Endometrium (tissue), 2 donors: ENCODE measurements around the gene CMC1.
A peak's percentile ranks its signal among the peaks of the same experiment; 100 is the strongest.

Experiments used
- FAIRE-seq: peaks from 2 replicates; lab custom pipeline; 2012; peaks lifted over from hg19 to GRCh38; lab: Jason Lieb, UNC
- donor health status: control.
- donor health status: control.

Gene CMC1

GRCh38 chr3:28300345-28300962, 59.0 kb downstream of the CMC1 start:
- no peak for FAIRE-seq

DNA sequence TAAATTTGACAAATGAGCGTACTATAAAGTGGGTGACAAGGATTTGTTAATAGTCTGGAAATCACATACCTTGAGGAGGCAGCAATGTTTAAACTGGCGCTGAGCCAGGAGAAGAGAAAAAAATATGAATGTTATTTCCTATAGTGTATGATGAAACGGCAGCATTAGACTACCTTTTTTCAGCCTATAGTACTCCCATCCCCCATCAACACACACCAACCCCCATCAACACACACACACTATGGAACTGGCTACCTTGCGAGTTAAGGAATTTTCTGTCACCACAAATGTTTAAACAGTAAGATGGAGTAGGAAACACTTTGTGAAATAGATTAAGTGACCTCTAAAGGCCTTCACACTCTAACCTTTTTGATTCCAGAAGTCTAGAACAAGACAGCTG, 60.3 kb downstream of the CMC1 start:
- FAIRE-seq, result no peak

DNA sequence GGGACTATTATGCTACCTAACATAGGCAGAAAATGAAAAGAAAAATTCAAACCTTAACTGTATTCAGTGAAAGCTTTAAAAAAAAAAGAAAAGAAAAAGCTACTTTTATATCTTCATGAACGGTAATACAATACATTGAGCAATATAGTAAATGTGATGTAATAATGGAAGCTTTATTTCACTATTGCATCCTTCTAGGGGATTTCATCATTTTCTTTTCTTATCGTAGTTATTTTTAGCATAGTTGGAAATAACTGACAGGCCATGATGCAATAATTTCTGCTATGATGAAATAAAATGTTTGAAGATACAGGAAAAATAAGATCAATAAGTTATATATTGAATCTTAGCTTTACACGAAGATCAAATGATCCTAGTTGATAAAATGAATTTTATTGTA, 66.8 kb downstream of the CMC1 start:
- no peak for FAIRE-seq

DNA sequence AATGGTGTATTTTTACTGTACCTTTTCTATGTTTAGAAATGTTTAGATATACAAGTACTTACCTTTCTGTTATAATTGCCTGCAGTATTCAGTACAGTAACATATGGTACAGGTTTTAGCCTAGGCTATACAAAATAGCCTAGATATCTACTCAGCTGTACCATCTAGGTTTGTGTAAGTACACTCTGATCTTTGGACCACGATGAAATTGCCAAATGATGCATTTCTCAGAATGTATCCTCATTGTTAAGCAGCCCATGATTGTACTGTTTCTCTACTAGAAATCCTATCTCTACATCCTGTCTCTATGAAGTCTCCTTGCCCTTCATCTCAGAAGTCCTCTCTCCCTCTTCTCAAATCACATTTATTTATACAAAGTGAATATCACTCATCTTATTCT, 74.3 kb downstream of the CMC1 start:
- FAIRE-seq, result no peak

- FAIRE-seq, result no peak
Measured at GRCh38 chr3:28316226-28316625, 74.8 kb downstream of the CMC1 start.

DNA sequence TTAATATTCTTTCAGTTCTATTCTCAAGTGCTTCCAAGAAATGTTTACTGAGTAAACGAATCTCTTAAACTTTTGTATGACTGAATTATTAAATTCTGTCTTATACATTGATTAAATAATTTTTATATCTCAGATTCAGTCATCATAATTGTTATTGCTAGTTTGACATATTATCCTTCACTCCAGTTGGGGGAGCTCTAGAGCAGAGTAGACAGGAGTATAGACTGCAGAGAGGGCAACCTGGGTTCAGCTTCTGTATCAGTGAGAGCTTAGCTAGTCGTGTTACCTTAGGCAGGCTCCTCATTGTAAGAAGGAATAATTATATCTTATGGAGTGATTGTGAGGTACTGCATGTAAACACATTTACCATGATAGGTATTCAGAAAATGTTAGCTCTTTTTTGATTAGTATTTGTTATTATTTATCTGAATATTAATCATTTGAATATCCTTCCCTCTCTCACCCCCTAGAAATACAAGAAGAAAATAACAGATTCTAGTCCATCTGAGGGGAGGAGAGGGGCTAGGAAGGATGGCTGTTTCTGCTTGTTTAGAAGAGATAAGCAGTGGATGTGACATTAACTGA, 76.1 kb downstream of the CMC1 start:
- no peak for FAIRE-seq

DNA sequence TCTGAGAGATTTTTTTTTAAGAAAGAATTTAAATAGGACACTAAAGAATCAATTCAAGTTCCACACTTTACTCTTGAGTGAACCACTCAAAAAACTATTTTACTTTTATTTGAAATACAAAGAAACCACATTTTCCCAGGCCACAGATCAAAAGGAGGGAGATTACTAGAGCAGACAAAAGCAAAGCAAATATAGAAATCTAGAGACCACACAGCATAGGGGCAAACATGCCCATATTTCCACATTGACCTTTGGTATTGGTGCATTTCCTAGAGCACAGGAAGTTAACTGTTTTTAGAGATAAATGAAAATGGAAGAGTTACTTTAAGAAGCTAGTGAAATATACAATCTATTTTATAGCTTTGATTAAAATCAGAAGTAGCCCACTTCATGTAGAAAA, 79.6 kb downstream of the CMC1 start:
- no peak for FAIRE-seq

DNA sequence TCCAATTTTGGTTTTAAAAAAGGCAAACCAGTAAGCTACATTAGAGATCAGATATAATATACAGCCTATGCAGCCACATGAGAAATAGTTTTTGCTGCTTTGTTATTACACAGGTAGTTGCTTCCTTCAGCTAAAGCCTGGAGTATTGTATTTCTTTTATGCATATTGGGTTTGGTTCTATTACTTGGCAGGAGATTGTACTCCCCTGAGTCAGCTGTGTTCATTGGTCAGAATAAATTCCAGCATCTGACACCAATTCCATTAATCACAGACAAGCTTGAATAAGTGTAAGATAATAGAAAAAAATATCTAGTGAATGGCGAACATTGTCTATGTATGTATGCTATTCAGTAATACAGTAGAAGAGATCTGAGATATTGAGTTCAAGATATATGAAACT, 81.0 kb downstream of the CMC1 start:
- no peak for FAIRE-seq

DNA sequence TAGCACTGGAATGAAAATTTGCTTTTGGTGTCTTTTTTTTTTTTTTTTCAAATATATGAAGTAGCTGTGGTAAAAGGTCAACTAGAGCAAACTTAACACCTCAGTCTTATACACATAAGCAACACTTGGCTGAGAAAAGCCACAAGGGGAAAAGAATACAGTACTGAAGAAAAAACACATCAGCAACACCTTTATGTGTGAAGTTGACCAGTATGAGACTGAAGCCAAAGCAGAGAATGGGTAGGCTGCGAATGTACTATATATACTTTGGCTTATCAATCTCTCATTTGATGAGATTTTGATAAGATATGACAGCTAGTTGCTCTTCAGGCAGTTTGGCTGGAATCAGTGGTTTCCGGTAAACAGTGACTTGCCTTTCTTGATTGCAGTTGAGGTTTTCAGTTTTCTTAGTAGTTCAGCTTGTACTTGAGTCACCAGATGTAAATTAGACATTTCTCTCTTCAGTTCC, 85.1 kb downstream of the CMC1 start:
- no peak for FAIRE-seq

DNA sequence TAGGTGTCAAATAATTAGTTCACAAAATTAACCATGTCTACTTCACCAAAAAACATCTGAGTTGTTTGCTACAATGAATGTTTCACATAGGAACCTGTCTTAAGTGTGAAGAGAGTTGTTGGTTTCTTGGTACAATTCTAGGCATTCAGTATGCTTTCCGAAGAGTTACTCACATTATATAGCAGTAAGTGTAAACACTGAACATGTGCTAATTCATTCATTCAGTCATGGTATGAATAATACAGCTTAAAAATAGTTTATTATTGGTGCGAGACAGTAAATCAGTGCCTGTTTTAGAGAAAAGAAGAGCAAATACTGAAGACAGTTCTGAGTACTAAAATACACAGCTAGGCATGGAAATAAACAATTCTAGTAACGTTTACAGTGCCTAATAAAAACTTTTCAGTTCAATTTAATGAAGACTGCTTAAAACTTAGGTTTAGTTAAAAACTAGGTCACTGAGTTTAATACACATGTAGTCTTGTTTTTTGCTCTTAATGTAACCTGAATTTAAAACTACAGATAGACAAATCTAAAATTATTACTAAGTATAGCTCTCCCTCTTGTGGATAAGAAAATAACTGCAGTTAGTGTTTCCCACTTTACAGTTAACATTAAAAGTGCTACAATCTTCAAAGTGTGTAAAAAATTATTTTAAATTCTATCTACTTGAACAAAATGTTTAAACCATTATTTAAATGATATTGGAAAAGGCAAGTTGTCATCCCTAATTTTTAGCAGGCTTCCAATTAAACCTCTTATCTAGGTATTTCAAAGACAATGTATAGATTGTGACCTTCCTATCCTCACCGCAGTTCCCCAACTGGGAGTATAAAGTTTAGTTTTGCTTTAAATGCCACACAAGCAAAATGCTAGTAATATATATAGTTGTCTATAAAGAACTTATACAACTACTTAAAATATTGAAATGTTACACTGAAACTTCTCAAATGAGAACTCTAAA, 87.1 kb downstream of the CMC1 start:
- FAIRE-seq, result peak; percentile 93

GRCh38 chr3:28334552-28334951, 93.1 kb downstream of the CMC1 start:
- peak; percentile 59 for FAIRE-seq

GRCh38 chr3:28335246-28335645, 93.8 kb downstream of the CMC1 start:
- no peak for FAIRE-seq

DNA sequence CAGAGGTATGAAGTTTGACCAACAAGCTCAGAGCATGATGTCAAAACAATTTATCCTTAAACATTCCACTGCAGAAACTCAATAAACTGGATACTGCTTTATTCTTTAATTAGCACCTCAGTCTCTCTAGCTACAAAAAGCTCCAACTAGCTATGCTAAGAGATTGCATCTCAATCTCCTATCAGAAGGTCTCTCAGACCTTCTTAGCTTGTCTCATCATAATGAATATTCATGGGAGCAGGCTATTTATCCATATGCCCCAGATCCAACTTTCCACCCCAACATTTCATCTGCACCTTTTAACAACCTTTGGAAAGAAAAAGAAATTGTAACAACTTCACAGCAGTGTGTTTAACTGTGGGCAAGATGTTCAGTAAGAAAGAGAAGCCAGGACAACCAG, 95.8 kb downstream of the CMC1 start:
- no peak for FAIRE-seq

DNA sequence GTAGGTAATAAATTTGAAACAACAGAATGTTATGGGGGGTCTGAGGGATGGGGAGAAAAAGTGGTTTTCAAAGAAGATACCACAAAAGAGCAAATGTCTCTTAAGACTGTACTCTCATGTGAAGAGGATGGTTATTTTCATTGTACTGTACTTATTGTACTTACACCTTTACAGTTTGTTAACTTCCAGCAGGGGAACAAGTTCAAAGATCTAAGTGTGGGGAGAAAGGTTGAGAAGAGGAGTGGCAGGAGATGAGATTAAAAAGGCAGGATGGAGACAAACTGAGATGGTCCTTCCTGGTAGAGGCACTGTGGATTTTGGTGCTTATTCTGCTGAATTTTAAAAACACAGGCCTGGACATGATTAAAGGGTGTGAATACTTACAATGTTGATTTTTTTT, 101.7 kb downstream of the CMC1 start:
- no peak for FAIRE-seq

GRCh38 chr3:28345690-28346089, 104.3 kb downstream of the CMC1 start:
- peak; percentile 60 for FAIRE-seq

DNA sequence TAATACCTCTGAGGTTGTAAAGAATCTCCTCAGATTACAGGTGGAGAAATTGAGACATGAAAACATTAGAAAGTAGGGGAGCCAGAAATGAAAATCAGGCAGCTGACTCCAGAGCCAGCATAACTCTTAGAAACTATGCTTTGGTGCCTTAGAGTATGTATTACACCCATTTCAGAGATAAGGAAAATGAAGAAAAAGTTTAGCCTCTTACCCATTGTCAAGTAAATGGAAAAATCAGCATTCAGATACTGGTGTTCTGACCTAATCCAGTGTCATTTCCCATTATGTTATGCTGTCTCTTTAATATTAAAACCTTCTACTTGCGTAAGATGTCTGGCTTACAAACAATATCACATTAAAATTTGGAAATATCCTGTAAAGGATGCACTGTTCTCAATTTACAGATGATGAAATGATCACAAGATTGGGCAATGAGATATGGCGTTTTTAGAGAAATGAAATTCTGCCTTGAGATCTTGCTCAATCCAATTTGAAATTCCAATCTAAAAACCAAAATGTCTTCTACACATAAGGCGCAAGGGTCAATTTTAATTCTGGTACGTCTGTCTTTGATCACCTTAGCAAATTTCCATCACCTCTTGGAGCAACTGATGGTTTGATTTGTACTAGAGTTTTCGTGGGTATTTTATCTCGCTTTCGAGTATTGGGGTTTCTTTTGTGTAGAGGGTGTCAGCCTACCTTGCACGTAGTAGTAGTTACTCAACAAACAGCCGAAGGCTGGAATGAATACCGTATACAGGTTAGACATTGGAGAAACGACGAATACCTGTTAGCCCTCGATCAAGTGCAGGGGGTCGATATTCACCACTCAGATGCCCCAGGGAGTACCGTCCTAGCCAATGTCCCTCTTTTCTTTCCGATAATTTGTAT, 106.2 kb downstream of the CMC1 start:
- FAIRE-seq, result no peak

DNA sequence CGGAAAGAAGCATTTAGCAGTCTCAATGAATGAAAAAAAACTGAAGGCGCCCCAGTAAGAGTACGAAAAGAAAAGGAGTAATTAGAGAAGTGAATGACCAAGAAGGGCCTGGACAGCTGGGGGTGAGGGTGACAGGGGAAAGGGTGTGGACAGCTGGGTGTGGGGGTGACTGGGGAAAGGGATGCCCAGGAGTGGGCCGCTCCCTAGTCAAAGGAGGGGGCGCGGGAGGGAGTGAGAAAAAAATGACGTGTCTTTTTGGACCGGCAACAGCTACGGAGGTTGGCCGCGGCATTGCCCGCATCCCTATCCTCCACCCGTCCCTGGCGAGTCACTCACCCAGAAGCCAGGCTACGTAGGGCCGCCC, 106.8 kb downstream of the CMC1 start:
- no peak for FAIRE-seq

- peak; percentile 83 for FAIRE-seq
Measured at GRCh38 chr3:28348629-28349468, 107.4 kb downstream of the CMC1 start, which contains the start of the genes AZI2 and ZCWPW2. AZI2 (minus strand) TSS chr3:28348824; CDS start chr3:28340617, 8,207 bp downstream. ZCWPW2 (plus strand) TSS chr3:28348721; CDS start chr3:28413069, 64,348 bp downstream.

DNA sequence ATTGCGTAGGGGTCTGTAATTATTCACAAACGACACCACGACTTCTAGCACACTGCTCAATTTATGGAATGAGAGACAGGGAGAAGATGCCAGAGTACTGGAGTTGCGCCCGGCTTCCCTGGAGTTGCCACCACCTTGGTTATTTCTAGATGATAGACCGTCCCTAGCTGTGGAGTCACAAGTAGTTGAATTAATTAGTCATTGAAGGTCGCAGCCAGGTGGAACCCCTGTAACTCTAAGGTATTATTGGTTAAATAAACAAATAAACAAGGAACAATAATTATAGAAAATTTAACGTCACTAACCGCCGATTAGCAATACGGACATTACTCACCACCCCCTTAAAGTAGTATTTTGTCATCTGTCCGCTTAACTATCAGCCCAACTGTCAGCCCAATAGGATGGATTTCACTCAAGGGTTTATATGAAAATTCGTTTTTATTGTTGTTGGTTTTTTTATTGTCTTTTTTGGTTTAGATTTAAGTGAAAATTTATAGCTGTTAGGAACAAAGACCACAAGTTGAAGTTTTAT, 108.1 kb downstream of the CMC1 start:
- peak; percentile 77 for FAIRE-seq
